Hematopoietic multipotent progenitor cell treated with erythropoietin and hydrocortisone succinate and interleukin-3 and kit ligand, for 17 days (in vitro differentiated cells): ENCODE data around the gene HDHD5.

Experiments used
- DNase-seq: peaks from one replicate; pipeline ENCODE4 v3.0.0-alpha.2; 2015; ENCODE audit warnings: low spot score

HDHD5 gene

GRCh38 chr22:17105143-17106129, 53.6 kb downstream of the HDHD5 start:
- DNase-seq = no peak

- no peak for DNase-seq
Observed at GRCh38 chr22:17104336-17104935, 54.6 kb downstream of the HDHD5 start.

GRCh38 chr22:17103351-17103750, 55.7 kb downstream of the HDHD5 start:
- no peak for DNase-seq

- no peak for DNase-seq
Observed at GRCh38 chr22:17102297-17102667, 56.8 kb downstream of the HDHD5 start.

GRCh38 chr22:17101475-17102296, 57.4 kb downstream of the HDHD5 start:
- no peak for DNase-seq

GRCh38 chr22:17100621-17101020, 58.5 kb downstream of the HDHD5 start:
- DNase-seq = no peak

GRCh38 chr22:17098379-17098819, 60.7 kb downstream of the HDHD5 start:
- no peak for DNase-seq

GRCh38 chr22:17097701-17098100, 61.4 kb downstream of the HDHD5 start:
- DNase-seq = no peak

GRCh38 chr22:17097062-17097461, 62.0 kb downstream of the HDHD5 start:
- DNase-seq = no peak

- DNase-seq = no peak
Observed at GRCh38 chr22:17096071-17096470, 63.0 kb downstream of the HDHD5 start.

GRCh38 chr22:17095538-17095937, 63.5 kb downstream of the HDHD5 start:
- no peak for DNase-seq

GRCh38 chr22:17093081-17093480, 66.0 kb downstream of the HDHD5 start:
- DNase-seq = no peak

GRCh38 chr22:17091851-17092250, 67.2 kb downstream of the HDHD5 start:
- no peak for DNase-seq

- DNase-seq = no peak
Observed at GRCh38 chr22:17090550-17090949, 68.5 kb downstream of the HDHD5 start.
